Esophagus squamous epithelium (tissue), 5 donors: ENCODE measurements around the gene MMP27. TPM values are rescaled to one million over a fixed set of nuclear protein-coding genes. Genes with fewer than 3 reads are reported as not detected.
A peak's percentile ranks its signal among the peaks of the same experiment; 100 is the strongest.
"Not testable (repeated sequence)": the region's sequence is repeated elsewhere in the genome, so short reads cannot be mapped to it uniquely, and the experiment has no call there.

ENCODE experiments used
- DNase-seq: peaks from one replicate; lab custom pipeline; 2025; lab: John Stamatoyannopoulos, UW
- H3K27ac ChIP-seq, 4 donors: fragments of 200-600 bp; sonication (generic); one replicate each; pipeline ENCODE4 v1.5.1; 2016 to 2019; ENCODE audit warnings: mild to moderate bottlenecking in 1 of 4
- H3K27me3 ChIP-seq, 4 donors: fragments of 200-600 bp; sonication (generic); 1 replicate in 3 of 4; 2 replicates in 1 of 4; pipeline versions ENCODE4 v1.5.1 to v1.6.0; 2017 to 2021; ENCODE audit warnings: antibody characterized with exemption in 1 of 4
- H3K36me3 ChIP-seq, 3 donors: fragments of 200-600 bp; sonication (generic); one replicate each; pipeline ENCODE4 v1.5.1; 2016 to 2019
- H3K4me1 ChIP-seq, 3 donors: fragments of 200-600 bp; sonication (generic); one replicate each; pipeline ENCODE4 v1.5.1; 2017 to 2019
- H3K4me3 ChIP-seq, 4 donors: fragments of 200-600 bp; sonication (generic); 1 replicate in 3 of 4; 2 replicates in 1 of 4; pipeline ENCODE4 v1.5.1; 2016 to 2019; ENCODE audit warnings: mild to moderate bottlenecking in 2 of 4, moderate library complexity in 1 of 4
- H3K9me3 ChIP-seq, 3 donors: fragments of 200-600 bp; sonication (generic); one replicate each; pipeline ENCODE4 v1.5.1; 2016 to 2019
- POLR2A ChIP-seq, 4 donors: fragments of 450-650 bp; IDR thresholded peaks; one replicate each; pipeline ENCODE4 v1.6.1; 2017; ENCODE audit warnings: antibody characterized with exemption in 4 of 4, mild to moderate bottlenecking in 4 of 4, moderate library complexity in 3 of 4
- WGBS, 2 donors: methylation state at CpG; one replicate each; pipeline ENCODE4 v1.1.5; 2018; 5-methylcytosine and 5-hydroxymethylcytosine counted together
- intact Hi-C: fragments of 100-400 bp; cut with DNase I; formaldehyde crosslinking; loops from one replicate; pipeline ENCODE4 v1.15.0; 2022
- total RNA-seq, 4 donors: library from RNA; depleted of rRNA; stranded (reverse); fragments of >200 nt; gene quantifications; one replicate each; pipeline ENCODE4 v1.1.0, GENCODE V29; 2016
- TF ChIP-seq, protein P1 (sequence below), 6 experiments: fragments of 450-650 bp in 4 of 6; fragments of 200-600 bp in 2 of 6; sonication (generic) in 2 of 6; IDR thresholded peaks; one replicate each; pipeline ENCODE4 v1.5.1; 2016 to 2019; ENCODE audit warnings: antibody characterized with exemption in 6 of 6, mild to moderate bottlenecking in 4 of 6, moderate library complexity in 4 of 6
- donor health status: DM: yes; HTN: yes; CAD: no.

Gene MMP27, protein sequence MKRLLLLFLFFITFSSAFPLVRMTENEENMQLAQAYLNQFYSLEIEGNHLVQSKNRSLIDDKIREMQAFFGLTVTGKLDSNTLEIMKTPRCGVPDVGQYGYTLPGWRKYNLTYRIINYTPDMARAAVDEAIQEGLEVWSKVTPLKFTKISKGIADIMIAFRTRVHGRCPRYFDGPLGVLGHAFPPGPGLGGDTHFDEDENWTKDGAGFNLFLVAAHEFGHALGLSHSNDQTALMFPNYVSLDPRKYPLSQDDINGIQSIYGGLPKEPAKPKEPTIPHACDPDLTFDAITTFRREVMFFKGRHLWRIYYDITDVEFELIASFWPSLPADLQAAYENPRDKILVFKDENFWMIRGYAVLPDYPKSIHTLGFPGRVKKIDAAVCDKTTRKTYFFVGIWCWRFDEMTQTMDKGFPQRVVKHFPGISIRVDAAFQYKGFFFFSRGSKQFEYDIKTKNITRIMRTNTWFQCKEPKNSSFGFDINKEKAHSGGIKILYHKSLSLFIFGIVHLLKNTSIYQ
- under 1 TPM in 1 of 4 donors, not detected in 3; 0.19 TPM for total RNA-seq

GRCh38 chr11:102705626-102706025 is at the start of gene MMP27:
Gene MMP27, minus strand, starts transcription at chr11:102705769. Its CDS starts 55 bp downstream, at chr11:102705714.
- peak within 1 kb of the TSS in 1 of 4 donors; percentile 2 for H3K27ac ChIP-seq
- peaks cover 0 to 10% (median 0%) of the 10 kb centered on the region in 3 donors for H3K4me1 ChIP-seq
- H3K4me3 ChIP-seq, result no peak within 1 kb of the TSS
- WGBS, 2 donors, result 25 to 47% methylated on average over 5 of the region's 5 CpGs
- no peaks in the 10 kb centered on the region for H3K9me3 ChIP-seq
- H3K36me3 ChIP-seq, result no peaks in the 10 kb centered on the region
- TF ChIP-seq POLR2A (IDR thresholded peaks at IDR 0.05), result no peak
- TF ChIP-seq, protein P1, sequence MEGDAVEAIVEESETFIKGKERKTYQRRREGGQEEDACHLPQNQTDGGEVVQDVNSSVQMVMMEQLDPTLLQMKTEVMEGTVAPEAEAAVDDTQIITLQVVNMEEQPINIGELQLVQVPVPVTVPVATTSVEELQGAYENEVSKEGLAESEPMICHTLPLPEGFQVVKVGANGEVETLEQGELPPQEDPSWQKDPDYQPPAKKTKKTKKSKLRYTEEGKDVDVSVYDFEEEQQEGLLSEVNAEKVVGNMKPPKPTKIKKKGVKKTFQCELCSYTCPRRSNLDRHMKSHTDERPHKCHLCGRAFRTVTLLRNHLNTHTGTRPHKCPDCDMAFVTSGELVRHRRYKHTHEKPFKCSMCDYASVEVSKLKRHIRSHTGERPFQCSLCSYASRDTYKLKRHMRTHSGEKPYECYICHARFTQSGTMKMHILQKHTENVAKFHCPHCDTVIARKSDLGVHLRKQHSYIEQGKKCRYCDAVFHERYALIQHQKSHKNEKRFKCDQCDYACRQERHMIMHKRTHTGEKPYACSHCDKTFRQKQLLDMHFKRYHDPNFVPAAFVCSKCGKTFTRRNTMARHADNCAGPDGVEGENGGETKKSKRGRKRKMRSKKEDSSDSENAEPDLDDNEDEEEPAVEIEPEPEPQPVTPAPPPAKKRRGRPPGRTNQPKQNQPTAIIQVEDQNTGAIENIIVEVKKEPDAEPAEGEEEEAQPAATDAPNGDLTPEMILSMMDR (IDR thresholded peaks at IDR 0.05), result no peak
- no peaks in the 10 kb centered on the region for H3K27me3 ChIP-seq
- intact Hi-C loops, result no loop called here
- no peak for DNase-seq

DNA sequence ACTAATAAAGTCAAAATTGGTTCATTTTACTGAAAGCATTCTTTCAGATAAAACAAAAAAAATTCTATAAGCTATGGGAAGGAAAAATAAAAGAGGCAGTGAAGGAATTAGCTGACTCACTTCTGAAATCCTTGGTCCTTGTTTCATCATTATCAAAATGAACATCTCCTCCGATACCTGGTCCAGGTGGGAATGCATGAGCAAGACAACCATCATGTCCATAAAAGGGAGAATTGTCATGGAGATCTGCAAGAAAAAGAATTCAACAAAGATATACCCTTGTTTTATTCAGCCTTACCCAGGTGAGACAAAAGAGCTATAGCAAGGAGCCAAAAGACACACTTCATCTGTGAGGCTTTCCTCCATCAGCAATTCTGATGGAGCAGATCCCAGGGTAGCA is 47.7 kb upstream of the MMP27 start:
- Histone ChIP-seq H3K4me3 (no peak overlapping the region), H3K36me3 (no peaks in the 10 kb centered on the region), H3K27ac (no peak overlapping the region), H3K9me3 (no peaks in the 10 kb centered on the region), H3K27me3 (peaks cover 0 to 13% (median 0%) of the 10 kb centered on the region in 4 donors), H3K4me1 (no peaks in the 10 kb centered on the region)
- WGBS, 2 donors, result 93 to 100% methylated on average over 1 of the region's 1 CpG
- intact Hi-C loops, result no loop called here
- DNase-seq, result no peak
- TF ChIP-seq POLR2A (IDR thresholded peaks at IDR 0.05), result no peak
- TF ChIP-seq, protein P1 (IDR thresholded peaks at IDR 0.05), result no peak

DNA sequence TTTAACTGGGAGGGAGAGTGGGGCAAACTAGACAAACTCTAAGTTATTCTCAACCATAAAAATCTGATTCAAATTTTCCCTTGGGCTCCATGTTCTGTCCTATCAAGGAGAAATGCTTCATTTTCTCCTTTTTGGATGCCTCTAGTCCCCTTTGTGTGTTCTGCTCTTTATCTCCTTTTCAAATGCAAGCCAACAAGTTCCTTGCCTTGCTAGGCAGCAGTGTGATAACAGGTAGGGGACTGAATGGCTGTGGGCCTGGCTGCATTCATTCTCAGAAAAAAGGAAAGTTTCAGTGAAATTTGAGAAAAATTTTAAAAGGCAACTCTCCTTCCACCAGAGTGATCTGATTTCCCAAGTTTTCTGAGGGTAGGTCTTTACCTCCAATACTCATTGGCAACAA is 46.1 kb upstream of the MMP27 start:
- Histone ChIP-seq H3K27ac (no peak overlapping the region), H3K9me3 (no peaks in the 10 kb centered on the region), H3K4me3 (no peak overlapping the region), H3K36me3 (no peaks in the 10 kb centered on the region), H3K4me1 (no peaks in the 10 kb centered on the region), H3K27me3 (peaks cover 0 to 15% (median 0%) of the 10 kb centered on the region in 4 donors)
- DNase-seq, result no peak
- intact Hi-C loops, result no loop called here
- no peak for TF ChIP-seq POLR2A (IDR thresholded peaks at IDR 0.05)
- TF ChIP-seq, protein P1 (IDR thresholded peaks at IDR 0.05), result no peak

DNA sequence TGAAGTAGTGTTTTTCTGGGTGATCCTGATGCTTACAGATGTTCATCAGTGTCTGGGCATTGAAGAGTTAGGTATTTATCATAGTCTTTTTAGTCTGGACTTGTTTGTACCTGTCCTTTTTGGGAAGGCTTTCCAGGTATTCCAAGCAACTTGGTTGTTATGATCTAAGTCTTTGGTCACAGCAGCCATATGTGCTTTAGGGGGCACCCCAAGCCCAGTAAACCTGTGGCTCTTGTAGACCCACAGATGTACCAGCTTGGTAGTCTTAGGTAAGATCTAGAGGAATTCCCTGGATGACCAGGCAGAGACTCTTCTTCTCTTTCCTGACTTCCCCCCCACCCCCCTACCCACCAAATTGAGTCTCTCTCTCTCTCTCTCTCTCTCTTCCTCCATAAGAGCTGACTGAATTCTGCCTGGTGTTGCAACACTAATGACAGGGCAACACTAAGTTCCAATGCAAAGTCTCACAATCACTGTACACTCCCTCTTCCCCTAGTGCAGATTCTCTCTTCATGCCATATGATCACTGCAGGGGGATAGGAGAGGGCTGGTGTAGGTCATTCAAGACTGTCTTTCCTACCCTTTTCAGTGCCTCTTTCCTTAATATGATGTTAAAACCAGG is 43.6 kb upstream of the MMP27 start:
- no peak overlapping the region for H3K27ac ChIP-seq

DNA sequence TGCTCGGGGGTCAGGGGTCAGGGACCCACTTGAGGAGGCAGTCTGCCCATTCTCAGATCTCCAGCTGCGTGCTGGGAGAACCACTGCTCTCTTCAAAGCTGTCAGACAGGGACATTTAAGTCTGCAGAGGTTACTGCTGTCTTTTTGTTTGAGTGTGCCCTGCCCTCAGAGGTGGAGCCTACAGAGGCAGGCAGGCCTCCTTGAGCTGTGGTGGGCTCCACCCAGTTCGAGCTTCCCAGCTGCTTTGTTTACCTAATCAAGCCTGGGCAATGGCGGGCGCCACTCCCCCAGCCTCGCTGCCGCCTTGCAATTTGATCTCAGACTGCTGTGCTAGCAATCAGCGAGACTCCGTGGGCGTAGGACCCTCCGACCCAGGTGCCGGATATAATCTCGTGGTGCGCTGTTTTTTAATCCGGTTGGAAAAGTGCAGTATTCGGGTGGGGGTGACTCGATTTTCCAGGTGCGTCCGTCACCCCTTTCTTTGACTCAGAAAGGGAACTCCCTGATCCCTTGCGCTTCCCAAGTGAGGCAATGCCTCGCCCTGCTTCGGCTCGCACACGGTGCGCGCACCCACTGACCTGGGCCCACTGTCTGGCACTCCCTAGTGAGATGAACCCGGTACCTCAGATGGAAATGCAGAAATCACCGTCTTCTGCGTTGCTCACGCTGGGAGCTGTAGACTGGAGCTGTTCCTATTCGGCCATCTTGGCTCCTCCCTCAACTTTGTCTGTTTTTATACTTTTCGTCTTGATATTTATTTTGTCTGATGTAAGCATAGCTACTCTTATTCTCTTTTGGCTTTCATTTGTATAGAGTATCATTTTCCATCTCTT is 41.4 kb upstream of the MMP27 start:
- peaks cover 0 to 11% (median 0%) of the 10 kb centered on the region in 4 donors for H3K27me3 ChIP-seq
- peak overlapping the region; percentile 34 to 72 (median 53) for H3K27ac ChIP-seq
- intact Hi-C loops, H3K9me3 ChIP-seq, H3K36me3 ChIP-seq, H3K4me1 ChIP-seq, DNase-seq: not testable (repeated sequence)
- peak overlapping the region; percentile 19 to 52 (median 30) for H3K4me3 ChIP-seq
- WGBS, 2 donors, result 64 to 87% methylated on average over 17 to 25 of the region's 32 CpGs

More for the DNA sequence above, 43.6 kb upstream of the MMP27 start:
- Histone ChIP-seq H3K36me3 (no peaks in the 10 kb centered on the region), H3K4me3 (no peak overlapping the region), H3K27me3 (peaks cover 0 to 11% (median 0%) of the 10 kb centered on the region in 4 donors), H3K4me1 (no peaks in the 10 kb centered on the region), H3K9me3 (no peaks in the 10 kb centered on the region)
- no peak for DNase-seq
- TF ChIP-seq, protein P1 (IDR thresholded peaks at IDR 0.05), result no peak
- TF ChIP-seq POLR2A (IDR thresholded peaks at IDR 0.05), result no peak
- intact Hi-C loops, result no loop called here
